Stimulated activated CD8-positive, alpha-beta memory T cell treated with anti-CD3 and anti-CD28 coated beads, Interleukin-4, amount 100 ng/mL, for 1 hour (primary cell): Measurements from ENCODE around the gene ANXA4.

Experiments
- DNase-seq, 2 donors: peaks; one replicate each; pipeline ENCODE4 v3.0.0-alpha.2; 2020; ENCODE audit warnings: low read depth in 2 of 2, low spot score in 1 of 2

ANXA4 gene

GRCh38 chr2:69844560-69844959 is 102.6 kb downstream of the ANXA4 start:
- DNase-seq: no peak

GRCh38 chr2:69846182-69847067 is 104.5 kb downstream of the ANXA4 start:
- DNase-seq: no peak

- DNase-seq: no peak
These were observed 105.3 kb downstream of the ANXA4 start for GRCh38 chr2:69847068-69847828.

GRCh38 chr2:69848186-69848790 is 106.4 kb downstream of the ANXA4 start:
- no peak for DNase-seq

- no peak for DNase-seq
These were observed 116.3 kb downstream of the ANXA4 start for GRCh38 chr2:69858261-69858660.

GRCh38 chr2:69863298-69863697 is 121.4 kb downstream of the ANXA4 start:
- DNase-seq: no peak
